GM19023 (cell line): ENCODE results near the gene EZR.

ENCODE experiments used
- ATAC-seq: cut with Tn5 transposase; IDR thresholded peaks from one replicate; pipeline ENCODE4 v1.9.1; 2021; ENCODE audit warnings: mild to moderate bottlenecking, moderate library complexity; ENCODE audit not compliant: unreplicated experiment

EZR gene

GRCh38 chr6:158764183-158764849, 54.9 kb downstream of the EZR start:
- ATAC-seq: no peak

- no peak for ATAC-seq
Measured at GRCh38 chr6:158763434-158764182, 55.6 kb downstream of the EZR start.

- ATAC-seq: no peak
Measured at GRCh38 chr6:158762787-158763433, 56.3 kb downstream of the EZR start.

GRCh38 chr6:158761746-158762145, 57.4 kb downstream of the EZR start:
- no peak for ATAC-seq

- ATAC-seq: no peak
Measured at GRCh38 chr6:158760618-158761250, 58.4 kb downstream of the EZR start.

- ATAC-seq: no peak
Measured at GRCh38 chr6:158759966-158760617, 59.1 kb downstream of the EZR start.

- no peak for ATAC-seq
Measured at GRCh38 chr6:158758941-158759479, 60.2 kb downstream of the EZR start.

GRCh38 chr6:158758451-158758860, 60.7 kb downstream of the EZR start:
- ATAC-seq: no peak

- no peak for ATAC-seq
Measured at GRCh38 chr6:158757753-158758090, 61.4 kb downstream of the EZR start.

GRCh38 chr6:158756977-158757752, 62.0 kb downstream of the EZR start:
- no peak for ATAC-seq

- ATAC-seq: no peak
Measured at GRCh38 chr6:158756126-158756525, 63.0 kb downstream of the EZR start.

- no peak for ATAC-seq
Measured at GRCh38 chr6:158755636-158756035, 63.5 kb downstream of the EZR start.

GRCh38 chr6:158754738-158755137, 64.4 kb downstream of the EZR start:
- ATAC-seq: no peak

- no peak for ATAC-seq
Measured at GRCh38 chr6:158753811-158754210, 65.4 kb downstream of the EZR start.

- ATAC-seq: no peak
Measured at GRCh38 chr6:158752613-158753012, 66.6 kb downstream of the EZR start.

GRCh38 chr6:158751921-158752320, 67.2 kb downstream of the EZR start:
- no peak for ATAC-seq

GRCh38 chr6:158751224-158751623, 67.9 kb downstream of the EZR start:
- no peak for ATAC-seq

GRCh38 chr6:158744986-158745430, 74.2 kb downstream of the EZR start:
- no peak for ATAC-seq

GRCh38 chr6:158743033-158743651, 76.0 kb downstream of the EZR start:
- no peak for ATAC-seq

GRCh38 chr6:158739673-158740072, 79.5 kb downstream of the EZR start:
- no peak for ATAC-seq
